Measurements from ENCODE around the gene STAG1. TPM values are rescaled to one million over a fixed set of nuclear protein-coding genes. Genes with fewer than 3 reads are reported as not detected.
A peak's percentile ranks its signal among the peaks of the same experiment; 100 is the strongest.

The STAG1 gene
- total and polyA plus RNA-seq, 2 experiments from 2014 or later, result 9.0 to 21.9 TPM

GRCh38 chr3:136311968-136312367 is 440.2 kb downstream of the STAG1 start (continued):
- TF ChIP-seq ZNF331 (CRISPR knock-in tag; IDR thresholded peaks at IDR 0.05; ENCODE audit: low read depth) (no peak), CREB1 (CRISPR knock-in tag; IDR thresholded peaks at IDR 0.05; ENCODE audit: low read depth) (no peak), ZNF114 (CRISPR knock-in tag; IDR thresholded peaks at IDR 0.05) (no peak), JUNB (IDR thresholded peaks at IDR 0.05; ENCODE audit: unreplicated experiment) (no peak), STAT1 (IDR thresholded peaks at IDR 0.05; ENCODE audit: unreplicated experiment) (no peak)

DNA sequence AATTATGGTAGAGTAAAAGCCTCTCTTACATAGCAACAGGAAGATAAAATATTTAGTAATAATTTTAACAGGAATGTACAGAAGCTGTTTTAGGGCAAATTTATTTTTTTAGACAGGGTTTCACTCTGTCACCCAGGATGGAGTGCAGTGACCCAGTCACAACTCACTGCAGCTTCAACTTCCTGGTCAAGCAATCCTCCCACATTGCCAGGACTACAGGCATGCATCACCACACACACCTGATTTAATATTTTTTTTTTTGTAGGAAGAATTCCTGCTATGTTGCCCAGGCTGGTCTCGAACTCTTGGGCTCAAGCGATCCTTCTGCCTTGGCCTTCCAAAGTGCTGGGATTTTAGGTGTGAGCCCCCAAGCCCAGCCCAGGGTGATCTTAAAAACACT is 440.9 kb downstream of the STAG1 start:
- Histone ChIP-seq H3K27ac (ENCODE audit: low read depth) (no peak overlapping the region), H3K27me3 (ENCODE audit: insufficient read depth) (no peaks in the 10 kb centered on the region), H4K20me1 (replicated peaks; ENCODE audit: insufficient read depth) (no peaks in the 10 kb centered on the region), H2AFZ (no peak overlapping the region), H3K4me1 (ENCODE audit: insufficient read depth) (no peaks in the 10 kb centered on the region), H3K4me2 (no peak overlapping the region), H3K4me3 (no peak overlapping the region), H3K9me2 (ENCODE audit: insufficient read depth) (no peaks in the 10 kb centered on the region), H3K36me3 (ENCODE audit: insufficient read depth) (no peaks in the 10 kb centered on the region), H3K79me2 (replicated peaks; ENCODE audit: insufficient read depth) (no peaks in the 10 kb centered on the region), H3F3A (replicated peaks; ENCODE audit: low read depth) (no peaks in the 10 kb centered on the region)
- DNase-seq (ENCODE audit: low spot score) (no peak), ATAC-seq (no peak)
- Mint-ChIP-seq H3K27ac (no peak overlapping the region), H3K36me3 (ENCODE audit: low read depth) (peaks cover 24% of the 10 kb centered on the region; the same call in 2 of the 3 replicates), H3K9me3 (0 out of 3 replicates have a peak, but pooled peaks cover 3% of the 10 kb centered on the region), H3K27me3 (ENCODE audit: insufficient read depth, low read depth, poor library complexity) (no peaks in the 10 kb centered on the region), H3K4me1 (no peaks in the 10 kb centered on the region), H3K4me3 (no peak overlapping the region)
- no peak for TF ChIP-seq EZH2 (IDR thresholded peaks at IDR 0.05; ENCODE audit: low read depth, unreplicated experiment)
- no peak for TF ChIP-seq STAT1 (IDR thresholded peaks at IDR 0.05; ENCODE audit: unreplicated experiment)

DNA sequence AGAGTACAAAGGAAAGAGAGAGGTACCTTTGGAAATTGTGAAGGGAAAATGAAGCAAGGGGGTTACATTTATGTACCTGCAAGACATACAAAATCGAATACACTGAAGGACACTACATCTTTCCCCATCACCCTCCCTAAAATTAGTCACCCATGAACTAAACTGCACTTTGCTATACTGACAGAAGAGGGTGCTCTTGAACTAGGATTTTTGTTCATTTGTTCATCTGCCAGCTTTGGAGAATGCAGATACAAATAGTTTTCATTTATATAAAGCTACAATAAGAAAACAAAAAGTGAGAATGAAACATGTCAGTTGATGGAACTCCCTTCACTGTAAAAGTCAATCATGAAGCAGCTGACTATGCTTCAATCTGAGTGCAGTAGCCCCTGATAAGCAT is 446.3 kb downstream of the STAG1 start:
- no peaks in the 10 kb centered on the region for H3K27me3 Mint-ChIP-seq (ENCODE audit: insufficient read depth, low read depth, poor library complexity)
- H3K4me1 Mint-ChIP-seq, result no peaks in the 10 kb centered on the region
- Histone ChIP-seq H3K4me2 (no peak overlapping the region), H3K27me3 (ENCODE audit: insufficient read depth) (no peaks in the 10 kb centered on the region), H3K9me2 (ENCODE audit: insufficient read depth) (no peaks in the 10 kb centered on the region), H3K4me1 (ENCODE audit: insufficient read depth) (no peaks in the 10 kb centered on the region), H3K4me3 (no peak overlapping the region), H3K79me2 (replicated peaks; ENCODE audit: insufficient read depth) (no peaks in the 10 kb centered on the region), H4K20me1 (replicated peaks; ENCODE audit: insufficient read depth) (no peaks in the 10 kb centered on the region), H3F3A (replicated peaks; ENCODE audit: low read depth) (no peaks in the 10 kb centered on the region), H2AFZ (no peak overlapping the region), H3K27ac (ENCODE audit: low read depth) (no peak overlapping the region), H3K36me3 (ENCODE audit: insufficient read depth) (no peaks in the 10 kb centered on the region)
- H3K36me3 Mint-ChIP-seq (ENCODE audit: low read depth), result peaks cover 31% of the 10 kb centered on the region
- H3K27ac Mint-ChIP-seq, result no peak overlapping the region
- peak; percentile 32 for DNase-seq (ENCODE audit: low spot score)
- TF ChIP-seq NANOG (IDR thresholded peaks at IDR 0.05; ENCODE audit: borderline replicate concordance) (no peak), POLR2AphosphoS5 (IDR thresholded peaks at IDR 0.05; ENCODE audit: low read depth) (no peak), JUNB (IDR thresholded peaks at IDR 0.05; ENCODE audit: unreplicated experiment) (no peak)
- TF ChIP-seq, protein P1, sequence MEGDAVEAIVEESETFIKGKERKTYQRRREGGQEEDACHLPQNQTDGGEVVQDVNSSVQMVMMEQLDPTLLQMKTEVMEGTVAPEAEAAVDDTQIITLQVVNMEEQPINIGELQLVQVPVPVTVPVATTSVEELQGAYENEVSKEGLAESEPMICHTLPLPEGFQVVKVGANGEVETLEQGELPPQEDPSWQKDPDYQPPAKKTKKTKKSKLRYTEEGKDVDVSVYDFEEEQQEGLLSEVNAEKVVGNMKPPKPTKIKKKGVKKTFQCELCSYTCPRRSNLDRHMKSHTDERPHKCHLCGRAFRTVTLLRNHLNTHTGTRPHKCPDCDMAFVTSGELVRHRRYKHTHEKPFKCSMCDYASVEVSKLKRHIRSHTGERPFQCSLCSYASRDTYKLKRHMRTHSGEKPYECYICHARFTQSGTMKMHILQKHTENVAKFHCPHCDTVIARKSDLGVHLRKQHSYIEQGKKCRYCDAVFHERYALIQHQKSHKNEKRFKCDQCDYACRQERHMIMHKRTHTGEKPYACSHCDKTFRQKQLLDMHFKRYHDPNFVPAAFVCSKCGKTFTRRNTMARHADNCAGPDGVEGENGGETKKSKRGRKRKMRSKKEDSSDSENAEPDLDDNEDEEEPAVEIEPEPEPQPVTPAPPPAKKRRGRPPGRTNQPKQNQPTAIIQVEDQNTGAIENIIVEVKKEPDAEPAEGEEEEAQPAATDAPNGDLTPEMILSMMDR (conservative IDR thresholded peaks at IDR 0.05; ENCODE audit: low read depth in 2 of 2), result peak; percentile 51 to 53
- H3K4me3 Mint-ChIP-seq, result no peak overlapping the region
- H3K9me3 Mint-ChIP-seq, result peaks cover 6% of the 10 kb centered on the region; the same call in 2 of the 3 replicates
- ATAC-seq, result no peak
